ENCODE measurements around the gene SBDS.
A peak's percentile ranks its signal among the peaks of the same experiment; 100 is the strongest.
"Not testable (repeated sequence)": the region's sequence is repeated elsewhere in the genome, so short reads cannot be mapped to it uniquely, and the experiment has no call there.

The SBDS gene

GRCh38 chr7:66995050-66995776 is at the start of gene SBDS:
SBDS (minus strand) TSS chr7:66995586; CDS start chr7:66995417, 169 bp downstream.
- intact Hi-C loops (cut with DNase I): loop anchor here (10.0 kb wide), 1 partner anchor 70 kb away; the partner anchor contains the start of gene TMEM248
- peak; percentile 87 to 98 (median 95) for DNase-seq

GRCh38 chr7:67043559-67043930 is 48.2 kb upstream of the SBDS start:
- DNase-seq; intact Hi-C loops (cut with DNase I): not testable (repeated sequence)

GRCh38 chr7:67042781-67043558 is 47.6 kb upstream of the SBDS start:
- intact Hi-C loops (cut with DNase I): not testable (repeated sequence)
- peak in 40 of 42 donors; percentile 14 to 86 (median 70) for DNase-seq

- intact Hi-C loops (cut with DNase I); DNase-seq: not testable (repeated sequence)
Observed at GRCh38 chr7:67040832-67041231, 45.4 kb upstream of the SBDS start.

GRCh38 chr7:67036432-67037395 is 41.3 kb upstream of the SBDS start:
- intact Hi-C loops (cut with DNase I): not testable (repeated sequence)
- DNase-seq: peak; percentile 33 to 93 (median 84)

- intact Hi-C loops (cut with DNase I): no loop called here
- DNase-seq: peak in 21 of 42 donors; percentile 8 to 77 (median 43)
Observed at GRCh38 chr7:67033251-67033650, 37.9 kb upstream of the SBDS start.

- DNase-seq; intact Hi-C loops (cut with DNase I): not testable (repeated sequence)
Observed at GRCh38 chr7:67031685-67032084, 36.3 kb upstream of the SBDS start.

- intact Hi-C loops (cut with DNase I); DNase-seq: not testable (repeated sequence)
Observed at GRCh38 chr7:67025459-67025858, 30.1 kb upstream of the SBDS start.

- DNase-seq: no peak
Observed at GRCh38 chr7:67022511-67022910, 27.1 kb upstream of the SBDS start.

GRCh38 chr7:67021260-67021659 is 25.9 kb upstream of the SBDS start:
- no peak for DNase-seq
- intact Hi-C loops (cut with DNase I): no loop called here

More at GRCh38 chr7:67022511-67022910, 27.1 kb upstream of the SBDS start:
- intact Hi-C loops (cut with DNase I): no loop called here

- intact Hi-C loops (cut with DNase I): no loop called here
- no peak for DNase-seq
Observed at GRCh38 chr7:67019562-67020390, 24.4 kb upstream of the SBDS start.

- intact Hi-C loops (cut with DNase I): no loop called here
- DNase-seq: no peak
Observed at GRCh38 chr7:67018940-67019339, 23.6 kb upstream of the SBDS start.

- DNase-seq: not testable (repeated sequence)
Observed at GRCh38 chr7:67017971-67018370, 22.6 kb upstream of the SBDS start.

GRCh38 chr7:67014076-67014622 is 18.8 kb upstream of the SBDS start:
- DNase-seq; intact Hi-C loops (cut with DNase I): not testable (repeated sequence)

More at GRCh38 chr7:67017971-67018370, 22.6 kb upstream of the SBDS start:
- intact Hi-C loops (cut with DNase I): not testable (repeated sequence)

- intact Hi-C loops (cut with DNase I); DNase-seq: not testable (repeated sequence)
Observed at GRCh38 chr7:67009677-67010076, 14.3 kb upstream of the SBDS start.

- DNase-seq: no peak
- intact Hi-C loops (cut with DNase I): no loop called here
Observed at GRCh38 chr7:67008260-67008659, 12.9 kb upstream of the SBDS start.

GRCh38 chr7:67006965-67007364 is 11.6 kb upstream of the SBDS start:
- intact Hi-C loops (cut with DNase I): no loop called here
- no peak for DNase-seq

GRCh38 chr7:67004145-67004544 is 8.8 kb upstream of the SBDS start:
- intact Hi-C loops (cut with DNase I): not testable (repeated sequence)

More at GRCh38 chr7:67004145-67004544, 8.8 kb upstream of the SBDS start:
- DNase-seq: not testable (repeated sequence)

Data from head of caudate nucleus (tissue), 42 donors.